NCI-H128 (cell line): ENCODE measurements around the gene VILL.

Experiments
- DNase-seq: peaks from one replicate; lab custom pipeline; 2025; ENCODE audit not compliant: unreplicated experiment; lab: John Stamatoyannopoulos, UW

Gene VILL

GRCh38 chr3:38016410-38016809 lies 25.8 kb downstream of the VILL start:
- no peak for DNase-seq

GRCh38 chr3:38016847-38017444 lies 26.4 kb downstream of the VILL start:
- DNase-seq = no peak

- no peak for DNase-seq
These were observed 27.1 kb downstream of the VILL start for GRCh38 chr3:38017445-38018295.

DNA sequence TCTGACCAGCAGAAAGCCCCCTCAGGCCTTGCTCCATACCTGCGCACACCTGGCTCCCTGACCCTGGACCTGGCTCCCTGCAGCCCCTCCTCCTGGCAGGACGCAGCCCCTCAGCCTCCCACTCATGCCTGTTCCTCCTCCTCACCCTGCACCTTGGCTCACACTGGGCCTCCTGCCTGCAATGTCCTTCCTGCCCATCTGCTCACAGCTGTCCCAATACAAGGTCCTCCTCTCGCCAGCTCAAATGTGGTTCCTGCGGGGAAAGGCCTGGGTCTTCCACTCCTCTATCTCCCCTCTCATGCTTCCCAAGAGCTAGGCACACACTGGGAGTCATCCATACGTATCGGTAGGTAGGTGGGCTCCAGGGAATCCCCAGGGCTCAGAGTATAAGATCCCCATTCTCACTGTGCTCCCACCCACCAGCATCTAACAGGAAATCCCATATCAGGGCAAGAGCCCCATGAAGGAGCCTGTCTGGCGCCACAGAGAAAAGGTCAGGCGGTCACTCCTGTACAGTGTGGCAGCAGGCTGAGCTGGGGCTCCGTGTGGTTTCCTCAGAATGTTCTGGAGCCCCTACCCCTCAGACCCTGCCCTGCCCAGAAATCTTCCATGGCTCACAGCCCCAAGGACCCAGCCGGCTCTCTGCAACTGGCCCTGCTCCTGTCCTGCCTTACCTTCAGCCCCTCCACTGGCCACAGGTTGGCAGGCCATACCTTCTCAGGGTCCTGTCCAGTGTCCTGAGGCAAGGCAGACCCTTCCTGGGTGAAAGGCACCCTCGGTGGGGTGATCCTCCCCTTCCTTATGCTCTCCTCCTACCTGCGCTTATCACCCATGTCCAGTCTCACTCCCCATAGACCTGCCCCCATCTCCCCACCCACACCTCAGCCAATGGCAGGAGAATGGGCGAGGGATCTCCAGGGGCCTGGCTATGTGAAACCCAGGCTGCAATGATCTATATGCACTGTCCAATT lies 28.0 kb downstream of the VILL start:
- no peak for DNase-seq

- DNase-seq = no peak
These were observed 29.2 kb downstream of the VILL start for GRCh38 chr3:38019658-38020341.

DNA sequence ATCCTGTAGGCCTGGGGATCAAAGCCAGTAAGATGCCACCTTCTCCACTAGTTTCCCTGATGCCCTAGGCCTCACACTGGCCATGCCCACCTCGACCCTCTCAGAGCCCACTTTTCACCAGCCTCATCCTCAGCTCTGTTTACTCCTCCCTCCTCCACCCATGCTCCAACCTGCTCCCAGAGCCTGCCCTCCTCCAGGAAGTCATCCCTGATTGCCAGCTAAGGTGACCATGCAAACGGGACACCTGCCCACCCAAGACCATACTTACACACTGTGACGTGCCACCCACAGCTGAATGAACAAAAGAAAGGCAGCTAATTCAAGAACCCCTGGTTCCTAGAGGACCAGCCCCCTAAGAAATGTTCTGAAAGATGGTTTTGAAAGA lies 29.7 kb downstream of the VILL start:
- no peak for DNase-seq

DNA sequence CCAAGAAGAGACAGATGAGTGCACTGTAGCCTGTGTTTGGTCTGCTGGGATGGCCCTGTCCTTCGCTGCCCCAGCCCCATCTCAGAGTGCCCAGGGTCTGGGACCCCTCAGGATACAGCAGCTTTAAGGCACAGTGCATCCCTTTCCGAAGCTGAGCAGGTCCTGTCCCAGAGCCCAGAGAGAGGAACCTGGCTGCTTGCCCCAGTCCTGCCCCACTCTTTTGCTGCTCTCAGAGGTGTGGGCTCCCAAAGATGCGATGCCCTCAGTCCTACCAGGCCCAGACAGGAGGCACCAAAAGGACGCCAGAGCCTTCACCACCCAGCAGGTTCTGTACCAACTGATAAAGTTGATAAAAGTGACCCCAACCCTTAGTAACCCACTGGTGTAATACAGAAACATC lies 30.6 kb downstream of the VILL start:
- DNase-seq = no peak

- DNase-seq = no peak
These were observed 31.7 kb downstream of the VILL start for GRCh38 chr3:38022301-38022700.

- no peak for DNase-seq
These were observed 32.5 kb downstream of the VILL start for GRCh38 chr3:38022896-38023709.

DNA sequence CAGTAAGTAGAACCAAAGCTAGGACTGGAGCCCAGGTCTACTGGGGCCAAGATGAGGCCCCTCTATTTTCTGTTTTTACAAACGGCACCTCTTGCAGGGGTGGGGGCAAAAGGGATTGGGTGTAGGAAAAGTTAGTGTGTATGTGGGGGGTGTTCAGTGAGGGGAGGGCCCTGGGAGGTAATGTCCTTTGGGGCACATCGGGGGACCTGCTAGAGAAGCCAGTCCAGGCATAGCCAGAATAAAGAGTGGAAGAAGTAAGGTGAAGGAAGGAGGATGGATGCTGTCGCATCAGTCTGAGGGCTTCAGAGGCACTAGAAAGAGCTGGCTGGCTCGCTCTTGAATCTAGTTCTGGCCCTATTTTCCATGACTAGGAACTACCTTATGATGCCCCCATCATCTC lies 36.3 kb downstream of the VILL start:
- no peak for DNase-seq

DNA sequence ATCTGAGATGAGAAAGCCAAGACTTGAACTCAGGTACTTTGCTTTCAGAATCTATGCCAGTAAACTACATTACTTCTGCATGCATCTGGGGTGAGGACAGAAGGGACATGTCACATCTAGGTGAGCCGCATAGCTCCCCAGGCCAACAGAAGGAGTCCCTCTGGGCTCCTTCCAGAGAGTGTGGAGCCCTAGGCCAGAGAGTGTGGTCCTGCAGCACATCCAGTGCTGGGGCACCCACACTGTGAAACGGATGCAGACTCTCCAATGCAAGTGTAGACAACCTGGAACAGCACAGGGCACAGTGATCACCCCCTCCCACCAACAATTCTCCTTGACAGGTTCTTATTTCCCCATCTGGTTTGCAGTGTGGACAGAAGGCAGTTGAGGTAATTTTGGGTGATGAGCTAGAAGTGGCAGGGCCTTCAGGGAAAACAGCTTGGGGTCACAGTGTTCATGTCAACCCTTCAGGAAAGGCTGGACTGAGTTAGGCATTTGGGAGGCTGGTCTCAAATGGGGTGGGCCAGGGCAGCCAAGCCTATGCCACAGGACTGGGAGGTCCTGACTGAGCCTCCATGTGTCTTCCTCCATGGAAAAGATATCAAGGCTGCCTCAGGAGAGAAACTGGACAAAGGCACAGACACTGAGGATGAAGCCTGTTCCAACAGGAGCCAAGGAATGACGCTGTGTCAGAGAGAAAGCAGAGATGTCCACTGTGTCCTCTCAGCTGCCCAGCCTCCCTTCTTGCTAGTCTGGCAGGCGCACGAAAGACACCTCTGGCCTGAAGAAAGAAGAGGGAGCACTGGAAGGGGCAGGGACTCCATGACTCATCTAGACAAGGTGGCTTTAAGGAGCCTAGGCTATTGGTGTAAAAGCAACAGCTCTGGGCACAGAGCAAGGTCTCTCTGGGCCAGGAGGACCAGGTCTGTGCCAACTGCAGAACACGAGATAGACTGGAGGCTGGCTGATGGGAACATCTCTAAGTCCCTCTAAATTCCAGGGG lies 37.2 kb downstream of the VILL start:
- DNase-seq = no peak

DNA sequence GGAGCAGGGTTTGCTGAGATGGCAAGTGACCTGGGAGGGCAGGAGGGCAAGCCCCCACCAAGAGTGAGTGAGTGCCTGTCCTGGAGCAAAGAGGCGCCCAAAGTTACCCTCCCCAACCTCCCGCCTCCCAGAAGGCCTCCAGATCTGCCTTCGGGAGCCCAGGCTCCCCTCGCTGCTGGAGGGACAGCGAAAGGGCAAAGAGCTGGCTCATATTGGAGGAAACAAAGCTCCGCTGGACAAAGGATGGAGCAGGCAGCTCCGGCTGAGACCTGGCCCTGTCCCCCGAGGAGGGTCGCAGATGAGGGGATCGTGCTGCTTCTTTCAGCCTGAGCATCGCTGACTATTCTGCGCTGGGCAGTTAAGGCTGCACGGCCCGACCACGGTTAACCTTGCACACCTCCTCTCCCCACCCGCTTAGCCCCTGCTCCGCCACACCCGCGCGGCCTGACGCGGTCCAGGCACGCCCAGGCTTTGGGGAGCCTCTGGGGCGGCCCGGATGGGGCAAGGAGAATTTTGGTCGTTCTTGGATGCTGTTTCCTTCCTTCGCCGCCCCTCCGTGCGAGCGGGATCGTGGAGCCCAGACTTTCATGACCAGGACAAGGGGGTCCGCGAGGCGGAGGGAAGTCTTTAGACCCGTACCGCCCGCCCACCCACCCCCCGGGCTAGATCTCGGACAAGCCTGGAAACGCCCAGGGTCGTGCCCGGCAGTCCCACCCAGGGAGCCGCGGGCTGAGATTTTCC lies 38.2 kb downstream of the VILL start:
- DNase-seq = no peak

DNA sequence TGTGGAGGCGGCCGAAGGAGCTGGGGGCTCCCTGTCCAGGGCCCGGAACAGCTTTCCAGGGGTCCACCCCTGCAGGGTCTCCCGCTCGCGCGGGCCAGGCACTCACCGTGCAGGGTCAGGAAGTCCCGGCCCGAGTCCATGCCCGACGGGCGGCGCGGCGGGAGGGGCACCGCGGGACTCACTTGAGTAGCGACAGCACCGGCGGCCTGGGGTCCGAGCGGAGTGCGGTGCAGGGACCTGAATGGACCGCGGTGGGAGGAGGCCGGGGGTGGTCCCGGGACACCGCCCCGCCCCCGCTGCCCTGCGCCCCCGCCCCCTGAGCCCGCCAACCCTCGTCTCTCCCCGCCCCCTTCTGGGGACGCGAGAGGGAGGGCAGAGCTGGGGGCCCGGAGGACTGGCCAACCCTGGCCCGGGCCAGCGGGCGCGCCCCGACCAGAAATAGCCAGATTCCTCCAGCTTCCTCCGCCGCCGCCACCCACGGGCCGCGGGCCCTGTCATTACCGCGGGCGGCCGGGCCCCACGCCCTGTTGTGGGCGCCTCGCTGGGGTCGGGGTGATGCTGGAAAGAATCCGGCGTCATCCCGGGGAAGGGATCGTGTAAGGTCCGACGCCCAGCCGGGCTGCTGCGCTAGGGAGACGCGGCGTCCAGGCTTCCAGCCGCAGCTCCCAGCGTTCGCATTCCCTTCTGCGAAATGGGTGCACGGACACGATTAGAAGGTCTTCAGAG lies 39.0 kb downstream of the VILL start, which contains the start of gene PLCD1:
TSS of gene PLCD1 (minus strand) at position 243 of the 726 bp plus-strand sequence. CDS start at position 140, 103 bp downstream.
- DNase-seq = no peak

DNA sequence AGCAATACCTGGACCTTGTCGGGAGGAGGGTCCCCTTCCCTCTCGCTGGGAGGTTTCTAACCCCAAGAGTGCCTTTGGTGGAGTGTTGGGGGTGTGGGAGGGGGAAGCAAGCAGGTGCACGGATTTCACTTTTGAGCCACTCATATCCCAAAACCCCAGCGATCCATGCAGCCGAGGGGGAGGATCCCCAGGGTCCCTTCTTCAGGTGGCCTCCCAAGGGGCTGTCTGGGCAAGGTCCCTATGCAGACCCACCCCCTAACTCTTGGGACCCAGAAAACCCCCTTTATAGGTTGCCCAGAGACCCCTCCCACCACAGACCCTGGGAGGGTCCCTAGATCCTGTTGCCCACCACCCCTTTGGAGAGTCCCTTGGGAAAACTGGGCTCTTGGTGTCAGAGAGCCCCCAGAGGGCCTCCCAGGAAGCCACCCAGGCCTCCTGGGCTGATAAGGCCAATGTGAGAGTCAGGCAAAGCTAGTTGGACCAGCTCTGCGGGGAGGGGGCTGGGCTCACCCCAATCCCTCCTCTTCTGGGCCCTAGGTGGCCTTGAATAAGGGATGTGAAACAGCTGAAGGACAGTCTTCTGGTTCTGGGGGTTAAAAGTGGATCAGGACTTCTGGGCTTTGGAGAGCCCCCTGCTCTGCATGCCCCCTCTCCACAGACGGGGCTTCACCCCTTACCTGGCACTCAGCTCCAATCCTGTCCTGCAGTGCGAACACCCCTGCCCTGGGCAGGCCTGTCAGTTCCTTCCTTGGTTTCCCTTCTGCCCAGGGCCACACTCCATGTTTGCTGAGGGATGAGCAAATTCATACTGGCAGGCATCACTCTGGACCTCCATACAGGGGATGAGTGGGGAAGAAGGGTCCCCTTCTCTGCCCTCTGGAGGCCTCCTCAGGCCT lies 39.8 kb downstream of the VILL start:
- DNase-seq = no peak

- no peak for DNase-seq
These were observed 40.7 kb downstream of the VILL start for GRCh38 chr3:38031022-38031994.
